G401 (cell line): ENCODE data around the gene IL2. TPM values are rescaled to one million over a fixed set of nuclear protein-coding genes. Genes with fewer than 3 reads are reported as not detected.

Experiments used
- DNase-seq: peaks from one replicate; pipeline ENCODE4 v3.0.0-alpha.2; 2015; ENCODE audit warnings: low spot score
- in situ Hi-C: cut with HindIII; loops from 2 replicates; pipeline ENCODE4 v1.10.0; 2016; ENCODE audit warnings: low sequenced_read_pairs, mixed read lengths
- total RNA-seq: library from RNA; depleted of rRNA; stranded (reverse); fragments of >200 nt; shearing (Covaris generic); gene quantifications from 2 replicates; pipeline ENCODE4 v1.2.3, GENCODE V29; 2014; rRNA removed

The IL2 gene
- total RNA-seq, 1 experiment from 2014 or later, result not detected

DNA sequence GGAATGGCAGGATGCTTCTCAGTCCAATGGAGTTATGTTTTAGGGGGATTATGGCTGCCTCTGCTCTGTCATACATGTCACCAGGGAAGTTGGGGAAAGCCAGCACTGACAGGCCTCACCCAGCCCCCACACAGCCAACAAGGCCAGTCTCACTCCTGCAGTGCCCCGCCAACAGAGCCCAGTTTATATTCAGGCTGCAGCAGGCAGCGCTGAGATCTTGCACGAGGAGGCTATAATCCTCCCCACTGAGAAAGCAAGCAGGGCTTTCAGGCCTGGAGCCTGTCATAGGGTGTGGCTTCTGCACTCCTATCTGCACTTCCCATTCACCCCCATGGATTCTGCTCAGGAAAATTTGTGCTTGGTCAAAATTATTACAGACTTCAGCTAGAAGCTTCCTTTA lies 52.7 kb downstream of the IL2 start:
- in situ Hi-C loops, result no loop called here
- DNase-seq, result no peak

Other genes with a start within 250 kb of the IL2 start
- not detected in 2 replicates for gene ADAD1, start 77.7 kb downstream of the IL2 start, total RNA-seq
- gene IL21, start 164.3 kb upstream of the IL2 start, total RNA-seq, result not detected in 2 replicates